GM12878 (cell line): ENCODE results near the gene FOSL1. TPM values are rescaled to one million over a fixed set of nuclear protein-coding genes. Genes with fewer than 3 reads are reported as not detected.

Experiments
- BCLAF1 ChIP-seq: fragments of 450-650 bp; IDR thresholded peaks from 2 replicates; pipeline ENCODE4 v1.6.1; 2017; ENCODE audit warnings: antibody characterized with exemption, mild to moderate bottlenecking, moderate library complexity
- BHLHE40 ChIP-seq, 2 experiments: fragments of 450-650 bp in 1 of 2; IDR thresholded peaks; 2 replicates each; pipeline ENCODE4 v1.6.1; 2011 to 2017; ENCODE audit warnings: low read depth in 2 of 2, borderline replicate concordance in 1 of 2, improper control_type of control experiment in 1 of 2, low read length in 1 of 2, mild to moderate bottlenecking in 1 of 2
- CHD1 ChIP-seq: IDR thresholded peaks from 2 replicates; pipeline ENCODE4 v1.6.1; 2012; ENCODE audit warnings: low read depth, low read length, improper control_type of control experiment
- EGR1 ChIP-seq, 2 experiments: IDR thresholded peaks; 1 replicate in 1 of 2; 2 replicates in 1 of 2; pipeline ENCODE4 v1.6.1; 2011 to 2012; ENCODE audit warnings: low read depth in 2 of 2, low read length in 2 of 2, borderline replicate concordance in 1 of 2, mild to moderate bottlenecking in 1 of 2, moderate library complexity in 1 of 2
- IKZF1 ChIP-seq: fragments of 450-650 bp; conservative IDR thresholded peaks from 2 replicates; pipeline ENCODE4 v1.6.1; 2017; ENCODE audit warnings: antibody characterized with exemption, mild to moderate bottlenecking
- JUND ChIP-seq: IDR thresholded peaks from 2 replicates; pipeline ENCODE4 v1.6.1; 2012; ENCODE audit warnings: low read depth, mild to moderate bottlenecking, low read length, improper control_type of control experiment, moderate library complexity
- KLF5 ChIP-seq: fragments of 450-650 bp; IDR thresholded peaks from 2 replicates; pipeline ENCODE4 v1.6.1; 2014; ENCODE audit warnings: mild to moderate bottlenecking; ENCODE audit not compliant: partially characterized antibody
- NKRF ChIP-seq: fragments of 450-650 bp; conservative IDR thresholded peaks from 2 replicates; pipeline ENCODE4 v1.6.1; 2017; ENCODE audit warnings: mild to moderate bottlenecking, moderate library complexity
- POLR2AphosphoS2 ChIP-seq: IDR thresholded peaks from 2 replicates; pipeline ENCODE4 v1.6.1; 2011; ENCODE audit warnings: low read depth, mild to moderate bottlenecking, low read length, improper control_type of control experiment, moderate library complexity
- POU2F2 ChIP-seq: IDR thresholded peaks from 3 replicates; pipeline ENCODE4 v1.6.1; 2011; ENCODE audit warnings: low read depth, mild to moderate bottlenecking, low read length, borderline replicate concordance
- RB1 ChIP-seq: fragments of 450-650 bp; formaldehyde crosslinking; IDR thresholded peaks from 2 replicates; pipeline ENCODE4 v1.6.1; 2017; ENCODE audit warnings: mild to moderate bottlenecking, borderline replicate concordance
- RELA ChIP-seq: fragments of 450-650 bp; IDR thresholded peaks from 2 replicates; pipeline ENCODE4 v1.8.0; 2014; ENCODE audit warnings: borderline replicate concordance; ENCODE audit not compliant: partially characterized antibody
- SP1 ChIP-seq: IDR thresholded peaks from one replicate; pipeline ENCODE4 v1.6.1; 2011; ENCODE audit warnings: low read depth, low read length
- TAF1 ChIP-seq: IDR thresholded peaks from 2 replicates; pipeline ENCODE4 v1.6.1; 2011; ENCODE audit warnings: mild to moderate bottlenecking, low read depth, low read length, borderline replicate concordance
- TCF7 ChIP-seq: IDR thresholded peaks from 2 replicates; pipeline ENCODE4 v1.6.1; 2014; ENCODE audit warnings: antibody characterized with exemption, borderline replicate concordance
- ZBED1 ChIP-seq: IDR thresholded peaks from 2 replicates; pipeline ENCODE4 v1.6.1; 2016; ENCODE audit warnings: borderline replicate concordance
- ZNF687 ChIP-seq: fragments of 450-650 bp; IDR thresholded peaks from 2 replicates; pipeline ENCODE4 v1.6.1; 2017; ENCODE audit warnings: mild to moderate bottlenecking, moderate library complexity
- polyA plus RNA-seq, 11 experiments: library from polyadenylated mRNA; depleted of rRNA in 4 of 11; unstranded in 6 of 11; stranded (reverse) in 5 of 11; fragments of >200 nt; fragmentation: Nextera tagmentation in 4 of 11; fragmentation: Illumina TruSeq in 1 of 11; extraction: Ambion mirVana in 4 of 11; extraction: Trizol in 1 of 11; gene quantifications; 1 replicate in 1 of 11; 2 replicates in 10 of 11; pipeline versions ENCODE4 v1.2.1 to v1.2.3, GENCODE V29; 2011 to 2016; ENCODE audit warnings: inconsistent platforms in 2 of 11, missing spikeins in 2 of 11, low read depth in 1 of 11
- total RNA-seq, 4 experiments: library from RNA; depleted of rRNA in 3 of 4; stranded (reverse); fragments of >200 nt in 3 of 4; fragmentation: Illumina TruSeq in 1 of 4; extraction: Trizol in 1 of 4; gene quantifications; 2 replicates each; pipeline versions ENCODE4 v1.2.1 to v1.2.3, GENCODE V29; 2013 to 2021
- TF ChIP-seq, protein P1 (sequence below): fragments of 450-650 bp; IDR thresholded peaks from 2 replicates; pipeline ENCODE4 v1.6.1; 2016; ENCODE audit warnings: mild to moderate bottlenecking

FOSL1 gene
- total and polyA plus RNA-seq, 10 of the 15 experiments (the other 5 are each of a cell fraction or from before 2014, with no cell fraction given): 0.82 to 5.4 (median 2.1) TPM

DNA sequence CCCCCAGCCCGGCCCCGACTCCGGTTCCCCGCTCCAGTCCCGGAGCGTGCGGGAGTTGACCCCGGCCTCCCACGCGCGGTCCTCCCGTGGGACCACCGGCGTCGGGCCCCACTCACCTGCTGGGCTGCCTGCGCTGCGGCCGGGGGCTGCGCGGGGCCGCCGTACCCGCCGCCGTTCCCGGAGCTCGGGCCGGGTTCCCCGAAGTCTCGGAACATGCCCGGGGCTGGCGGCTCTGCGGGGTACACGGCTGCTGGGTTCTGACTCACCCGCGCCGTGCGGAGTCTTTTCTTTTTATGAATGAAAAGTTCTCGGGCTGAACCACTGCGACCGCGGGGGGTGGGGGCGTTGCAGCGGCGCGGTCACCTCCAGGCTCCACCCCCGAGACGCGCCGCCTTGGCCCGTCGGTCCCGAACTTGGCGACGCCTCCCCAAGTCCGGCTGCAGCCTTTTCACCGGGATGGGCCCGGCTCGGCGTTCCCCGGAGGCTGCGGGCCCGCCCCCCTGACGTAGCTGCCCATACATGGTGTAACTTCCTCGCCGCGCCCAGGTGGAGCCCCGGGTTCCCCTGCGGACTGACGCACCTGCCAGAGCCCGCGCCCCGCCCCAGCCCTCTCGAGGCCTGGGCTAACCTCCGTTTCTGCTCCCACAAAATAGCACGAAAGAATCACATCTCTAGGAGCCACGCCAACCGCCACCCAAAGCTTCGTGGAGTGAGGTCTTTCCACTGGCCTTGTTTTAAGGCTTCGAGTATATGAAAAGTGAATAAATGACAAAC lies at the start of gene FOSL1 (continued):
- TF ChIP-seq SP1 (peak; percentile 59), NKRF (peak; percentile 89; the same call in 1 of the 2 replicates), EGR1 (IDR thresholded peaks at IDR 0.05; ENCODE audit: borderline replicate concordance in 1 of 2, low read depth in 2 of 2, low read length in 2 of 2) (peak in 1 of 2 experiments; percentile 9; a peak in 1 of 3 replicates), IKZF1 (peak; percentile 51; the same call in 1 of the 2 replicates), POLR2AphosphoS2 (no peak), ZBED1 (no peak), ZNF687 (0 out of 2 replicates have a peak, but pooled peaks have one; percentile 33), BCLAF1 (peak; percentile 75; the same call in 1 of the 2 replicates), JUND (peak; percentile 93), CHD1 (peak; percentile 94; the same call in 1 of the 2 replicates), TCF7 (no peak), RELA (peak; percentile 27), TAF1 (peak; percentile 61; the same call in 1 of the 2 replicates), KLF5 (peak; percentile 92), RB1 (0 out of 2 replicates have a peak, but pooled peaks have one; percentile 25), BHLHE40 (IDR thresholded peaks at IDR 0.05; ENCODE audit: borderline replicate concordance in 1 of 2, low read depth in 2 of 2, low read length in 1 of 2) (peak; percentile 68 to 86), POU2F2 (peak; percentile 29; the same call in 1 of the 3 replicates)
- TF ChIP-seq, protein P1, sequence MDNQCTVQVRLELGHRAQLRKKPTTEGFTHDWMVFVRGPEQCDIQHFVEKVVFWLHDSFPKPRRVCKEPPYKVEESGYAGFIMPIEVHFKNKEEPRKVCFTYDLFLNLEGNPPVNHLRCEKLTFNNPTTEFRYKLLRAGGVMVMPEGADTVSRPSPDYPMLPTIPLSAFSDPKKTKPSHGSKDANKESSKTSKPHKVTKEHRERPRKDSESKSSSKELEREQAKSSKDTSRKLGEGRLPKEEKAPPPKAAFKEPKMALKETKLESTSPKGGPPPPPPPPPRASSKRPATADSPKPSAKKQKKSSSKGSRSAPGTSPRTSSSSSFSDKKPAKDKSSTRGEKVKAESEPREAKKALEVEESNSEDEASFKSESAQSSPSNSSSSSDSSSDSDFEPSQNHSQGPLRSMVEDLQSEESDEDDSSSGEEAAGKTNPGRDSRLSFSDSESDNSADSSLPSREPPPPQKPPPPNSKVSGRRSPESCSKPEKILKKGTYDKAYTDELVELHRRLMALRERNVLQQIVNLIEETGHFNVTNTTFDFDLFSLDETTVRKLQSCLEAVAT: no peak
